Endodermal cell (in vitro differentiated cells): ENCODE measurements around the gene POMC. TPM values are rescaled to one million over a fixed set of nuclear protein-coding genes. Genes with fewer than 3 reads are reported as not detected.
A peak's percentile ranks its signal among the peaks of the same experiment; 100 is the strongest.

Experiments
- DNase-seq: peaks from one replicate; pipeline ENCODE4 v3.0.0-alpha.2; 2017
- H3K27ac ChIP-seq: 2 replicates; pipeline ENCODE4 v1.5.1; 2013; ENCODE audit warnings: mild to moderate bottlenecking, low read depth, low read length, moderate library complexity
- H3K27me3 ChIP-seq: 2 replicates; pipeline ENCODE4 v1.6.1; 2013; ENCODE audit warnings: mild to moderate bottlenecking, low read length, moderate library complexity; ENCODE audit not compliant: insufficient read depth, control insufficient read depth, poor library complexity, severe bottlenecking
- H3K36me3 ChIP-seq: 2 replicates; pipeline ENCODE4 v1.7.0; 2013; ENCODE audit warnings: mild to moderate bottlenecking, low read length, moderate library complexity; ENCODE audit not compliant: control insufficient read depth, insufficient read depth
- H3K4me1 ChIP-seq: one replicate; pipeline ENCODE4 v1.7.0; 2013; ENCODE audit warnings: low read length; ENCODE audit not compliant: control insufficient read depth, insufficient read depth
- H3K4me3 ChIP-seq: 2 replicates; pipeline ENCODE4 v1.5.1; 2013; ENCODE audit warnings: mild to moderate bottlenecking, low read length, moderate library complexity
- H3K9ac ChIP-seq: 2 replicates; pipeline ENCODE4 v1.6.1; 2013; ENCODE audit warnings: mild to moderate bottlenecking, low read length, moderate library complexity; ENCODE audit not compliant: poor library complexity, severe bottlenecking; ENCODE audit errors: extremely low read depth
- H3K9me3 ChIP-seq: 2 replicates; pipeline ENCODE4 v1.6.1; 2013; ENCODE audit warnings: mild to moderate bottlenecking, low read length, moderate library complexity; ENCODE audit not compliant: control insufficient read depth
- H3K27ac Mint-ChIP-seq: 2 replicates; pipeline ENCODE4 v1.8.0; 2020; ENCODE audit warnings: mixed read lengths
- H3K27me3 Mint-ChIP-seq: 2 replicates; pipeline ENCODE4 v1.8.0; 2021; ENCODE audit warnings: mild to moderate bottlenecking, mixed read lengths; ENCODE audit not compliant: insufficient read depth
- H3K36me3 Mint-ChIP-seq: 2 replicates; pipeline ENCODE4 v1.8.0; 2020; ENCODE audit warnings: low read depth, mixed read lengths
- H3K4me1 Mint-ChIP-seq: 2 replicates; pipeline ENCODE4 v1.8.0; 2020; ENCODE audit warnings: mixed read lengths
- H3K4me3 Mint-ChIP-seq: 2 replicates; pipeline ENCODE4 v1.8.0; 2020; ENCODE audit warnings: mild to moderate bottlenecking, moderate library complexity, mixed read lengths
- H3K9me3 Mint-ChIP-seq: 2 replicates; pipeline ENCODE4 v1.8.0; 2020; ENCODE audit warnings: mild to moderate bottlenecking, mixed read lengths
- CTCF ChIP-seq: fragments of 200-600 bp; sonication (generic); conservative IDR thresholded peaks from 2 replicates; pipeline ENCODE4 v1.5.0; 2021; ENCODE audit warnings: antibody characterized with exemption, mild to moderate bottlenecking
- WGBS, 2 experiments: methylation state at CpG; one replicate each; pipeline versions ENCODE4 v1.1.5 to v1.1.7; 2013; ENCODE audit warnings: missing lambda C conversion rate in 2 of 2, mixed read lengths in 1 of 2; ENCODE audit not compliant: insufficient coverage in 1 of 2, insufficient read length in 1 of 2; 5-methylcytosine and 5-hydroxymethylcytosine counted together
- total RNA-seq, 2 donors: library from RNA; stranded (reverse); fragmentation: NEBNext Ultra II Directional in 1 of 2; extraction: Animal tissue kit (Norgen Biotek cat#: 25700) in 1 of 2; gene quantifications; 2 replicates in 1 of 2; 3 replicates in 1 of 2; pipeline ENCODE4 v1.2.1, GENCODE V29; 2021

The POMC gene
- total RNA-seq, 2 donors from 2014 or later = 10.9 to 14.5 TPM

- H3K4me1 Mint-ChIP-seq = peaks cover 10% of the 10 kb centered on the region
- no peak overlapping the region for H3K27ac Mint-ChIP-seq
- no peak for TF ChIP-seq CTCF
- H3K27ac ChIP-seq = no peak overlapping the region
- H3K9me3 Mint-ChIP-seq = no peaks in the 10 kb centered on the region
- no peaks in the 10 kb centered on the region for H3K9me3 ChIP-seq
- H3K27me3 ChIP-seq = no peaks in the 10 kb centered on the region
- H3K4me3 ChIP-seq = no peak overlapping the region
- peaks cover 5% of the 10 kb centered on the region for H3K36me3 ChIP-seq
- H3K27me3 Mint-ChIP-seq = peaks cover 27% of the 10 kb centered on the region
- H3K4me1 ChIP-seq = peaks cover 14% of the 10 kb centered on the region
- H3K9ac ChIP-seq = peak overlapping the region; percentile 30
- 92 to 94% methylated on average over 9 to 13 of the region's 13 CpGs for WGBS, 2 experiments
- DNase-seq = peak; percentile 59
- peaks cover 8% of the 10 kb centered on the region for H3K36me3 Mint-ChIP-seq
- no peak overlapping the region for H3K4me3 Mint-ChIP-seq
Observed at GRCh38 chr2:25132693-25133092, 35.7 kb downstream of the POMC start.

- Mint-ChIP-seq H3K27ac (no peak overlapping the region), H3K36me3 (peaks cover 6% of the 10 kb centered on the region)
Observed at GRCh38 chr2:25132299-25132635, 36.1 kb downstream of the POMC start.

GRCh38 chr2:25131567-25132298 lies 36.6 kb downstream of the POMC start:
- H3K9ac ChIP-seq = no peak overlapping the region
- H3K27me3 ChIP-seq = no peaks in the 10 kb centered on the region
- H3K9me3 Mint-ChIP-seq = no peaks in the 10 kb centered on the region
- no peak overlapping the region for H3K27ac Mint-ChIP-seq
- no peak overlapping the region for H3K4me3 ChIP-seq
- H3K4me1 ChIP-seq = peaks cover 14% of the 10 kb centered on the region
- peaks cover 27% of the 10 kb centered on the region for H3K27me3 Mint-ChIP-seq
- 88 to 90% methylated on average over 27 to 49 of the region's 53 CpGs for WGBS, 2 experiments
- peaks cover 10% of the 10 kb centered on the region for H3K4me1 Mint-ChIP-seq
- peaks cover 6% of the 10 kb centered on the region for H3K36me3 Mint-ChIP-seq
- peak; percentile 78 for DNase-seq
- H3K36me3 ChIP-seq = peaks cover 5% of the 10 kb centered on the region
- peak overlapping the region; percentile 47 for H3K4me3 Mint-ChIP-seq
- H3K27ac ChIP-seq = no peak overlapping the region
- no peaks in the 10 kb centered on the region for H3K9me3 ChIP-seq
- TF ChIP-seq CTCF = no peak

More at GRCh38 chr2:25132299-25132635, 36.1 kb downstream of the POMC start:
- no peak for TF ChIP-seq CTCF
- Histone ChIP-seq H3K36me3 (peaks cover 5% of the 10 kb centered on the region), H3K9ac (peak overlapping the region; percentile 30), H3K9me3 (no peaks in the 10 kb centered on the region), H3K27me3 (no peaks in the 10 kb centered on the region), H3K4me1 (peaks cover 14% of the 10 kb centered on the region), H3K27ac (no peak overlapping the region), H3K4me3 (no peak overlapping the region)
- no peaks in the 10 kb centered on the region for H3K9me3 Mint-ChIP-seq
- peak; percentile 77 for DNase-seq
- H3K27me3 Mint-ChIP-seq = peaks cover 27% of the 10 kb centered on the region
- H3K4me1 Mint-ChIP-seq = peaks cover 10% of the 10 kb centered on the region
- peak overlapping the region; percentile 47 for H3K4me3 Mint-ChIP-seq
- 48 to 51% methylated on average over 4 to 9 of the region's 9 CpGs for WGBS, 2 experiments
